NCI-H1105 treated with DMSO at 0.1 percent for 48 hours (cell line): ENCODE results near the gene TRIM54.
A peak's percentile ranks its signal among the peaks of the same experiment; 100 is the strongest.
"Not testable (repeated sequence)": the region's sequence is repeated elsewhere in the genome, so short reads cannot be mapped to it uniquely, and the experiment has no call there.

Experiments used
- DNase-seq: peaks from one replicate; lab custom pipeline; 2025; lab: John Stamatoyannopoulos, UW

TRIM54 gene

DNA sequence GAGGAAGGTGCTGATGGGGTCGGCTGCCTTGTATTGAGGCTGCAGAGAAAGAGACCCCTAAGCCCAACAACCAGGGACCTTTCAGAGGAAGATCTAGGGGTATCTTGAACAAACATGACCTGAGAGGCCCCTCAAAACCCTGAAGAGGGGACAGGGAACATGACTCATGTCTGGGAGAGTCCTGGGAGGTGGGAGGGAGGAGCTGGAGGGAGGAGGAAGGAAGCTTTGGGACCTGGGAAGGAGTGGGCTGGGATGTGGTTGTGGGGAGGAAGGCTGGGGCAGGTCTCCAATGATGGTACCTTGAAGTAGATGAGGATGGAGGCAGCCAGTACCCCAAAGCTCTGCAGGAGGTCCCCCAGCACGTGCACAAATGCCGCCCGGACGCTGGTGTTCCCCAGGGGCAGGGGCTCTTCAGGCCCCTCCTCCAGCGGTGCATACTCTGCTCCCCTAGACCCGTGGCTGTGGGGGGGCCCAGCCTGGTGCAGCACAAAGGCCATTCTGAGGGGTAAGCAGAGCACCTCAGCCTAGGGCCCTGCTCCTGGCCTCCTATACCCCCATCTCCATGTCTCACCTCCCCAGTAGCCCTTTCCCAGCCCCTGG is 25.3 kb upstream of the TRIM54 start:
- DNase-seq, result no peak

DNA sequence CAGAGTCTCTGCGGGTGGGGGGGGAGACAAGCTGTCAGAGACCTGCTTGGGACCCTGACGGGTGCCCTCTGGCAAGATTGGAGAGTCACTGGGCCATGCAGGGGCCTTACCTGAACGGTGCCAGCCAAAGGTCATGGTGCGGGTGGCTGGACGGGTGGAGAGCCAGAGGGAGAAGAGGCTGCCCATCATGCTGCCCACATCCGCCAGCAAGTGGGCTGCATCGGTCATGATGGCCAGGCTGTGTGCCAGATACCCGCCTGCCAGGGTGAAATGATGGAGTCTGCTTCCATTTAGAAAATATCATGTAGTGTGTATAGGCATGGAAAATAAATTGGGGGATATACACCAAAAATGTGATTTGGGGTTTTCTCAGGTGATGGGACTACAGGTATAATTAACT is 24.2 kb upstream of the TRIM54 start:
- DNase-seq, result no peak

DNA sequence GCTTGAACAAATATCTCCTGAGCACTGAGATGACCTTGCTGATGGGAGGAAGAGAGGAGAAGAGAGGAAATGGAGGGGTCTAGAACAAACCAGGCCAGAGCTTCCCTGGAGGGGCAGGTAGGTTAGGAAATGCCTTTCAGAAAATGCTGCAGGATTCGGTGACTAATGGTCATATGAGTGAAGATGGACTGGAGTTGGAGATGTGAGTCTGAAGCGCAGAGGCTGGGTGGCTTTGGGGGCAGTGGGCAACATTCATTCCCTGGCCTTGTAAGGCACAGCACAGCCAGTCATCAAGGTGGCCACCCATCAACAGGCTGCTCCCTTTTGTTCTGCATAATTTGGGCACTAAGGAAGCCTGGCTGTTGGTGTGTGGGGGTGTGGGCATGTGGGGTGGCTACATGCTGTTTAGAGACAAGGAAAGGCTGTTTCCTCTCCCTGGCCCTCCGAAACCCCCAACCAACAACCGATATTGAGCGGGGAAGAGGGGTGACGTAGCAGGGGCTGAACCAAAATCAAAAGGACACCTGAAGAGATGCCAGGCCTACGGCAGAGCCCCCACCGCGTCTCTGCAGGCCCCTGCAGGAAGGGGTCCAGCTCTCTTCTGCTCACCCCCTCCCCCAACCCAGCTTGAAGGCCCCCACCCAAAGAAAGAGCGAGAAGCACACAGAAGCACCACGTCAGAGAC is 20.8 kb upstream of the TRIM54 start:
- no peak for DNase-seq

DNA sequence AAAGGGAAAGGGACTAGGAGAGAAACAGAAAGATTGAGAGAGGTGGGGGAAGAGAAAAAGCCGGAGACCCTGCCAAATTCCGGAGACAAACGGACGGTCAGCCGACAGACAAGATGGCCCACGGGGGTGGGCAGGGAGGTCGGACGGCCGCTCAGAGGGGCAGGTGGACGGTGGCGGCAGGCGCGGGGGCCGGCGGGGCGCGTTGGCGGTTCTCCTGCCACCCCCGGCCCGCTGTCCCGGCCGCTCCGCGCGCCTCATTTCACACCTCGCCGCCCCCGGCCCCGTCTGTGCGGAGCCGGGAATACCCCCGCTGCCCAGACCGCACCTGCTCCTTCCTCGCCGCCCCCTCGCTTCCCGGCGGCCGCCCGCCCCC is 20.3 kb upstream of the TRIM54 start:
- DNase-seq, result no peak

DNA sequence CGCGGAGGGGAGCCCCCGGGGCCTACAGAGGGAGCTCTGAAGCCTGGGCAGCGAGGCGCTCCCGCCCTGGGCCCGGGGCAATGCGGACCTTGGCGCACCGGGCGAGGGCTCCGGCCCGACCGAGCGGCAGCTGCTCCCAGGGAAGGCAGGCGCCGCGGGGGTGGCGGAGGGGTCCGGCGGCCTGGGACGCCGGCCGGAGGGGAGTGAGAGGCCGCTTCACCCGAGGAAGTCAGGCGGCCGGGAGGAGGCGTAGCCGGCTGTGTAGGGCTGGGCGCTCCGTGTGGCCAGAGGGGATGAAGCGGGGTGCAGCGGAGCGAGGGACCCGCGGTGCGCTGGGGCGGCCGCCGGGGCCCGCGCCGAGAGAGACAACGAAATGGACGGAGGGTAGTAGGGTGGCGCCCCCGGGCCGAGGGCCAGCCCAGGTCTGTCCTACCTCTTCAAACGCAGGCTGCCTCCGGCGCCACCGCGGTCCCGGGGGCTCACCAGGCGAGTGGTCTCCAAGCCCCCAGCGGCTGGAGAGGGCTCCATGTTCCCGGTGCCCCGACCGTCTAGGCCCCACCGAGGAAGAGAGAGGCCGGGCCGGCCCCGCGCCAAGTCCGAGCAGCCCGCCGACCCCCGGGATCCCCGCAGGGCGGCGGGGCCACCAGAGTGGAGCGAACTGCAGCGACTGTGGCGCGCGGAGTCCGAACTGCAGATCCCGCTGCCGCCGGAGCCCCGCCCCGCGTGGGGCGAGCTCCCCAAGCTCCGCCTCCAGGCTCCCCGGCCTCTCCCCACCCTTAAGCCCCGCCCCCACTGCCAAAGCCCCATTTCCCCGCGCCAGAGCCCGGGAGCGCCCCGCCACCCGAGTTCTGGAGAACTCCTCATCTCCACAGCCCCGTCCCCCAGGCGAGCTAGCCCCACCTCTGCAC is 19.6 kb upstream of the TRIM54 start, which contains the start of gene SLC30A3:
Gene SLC30A3 (minus strand): TSS at position 669 of the 908 bp plus-strand sequence. CDS start 141 bp downstream, at position 528.
- DNase-seq, result peak; percentile 55

DNA sequence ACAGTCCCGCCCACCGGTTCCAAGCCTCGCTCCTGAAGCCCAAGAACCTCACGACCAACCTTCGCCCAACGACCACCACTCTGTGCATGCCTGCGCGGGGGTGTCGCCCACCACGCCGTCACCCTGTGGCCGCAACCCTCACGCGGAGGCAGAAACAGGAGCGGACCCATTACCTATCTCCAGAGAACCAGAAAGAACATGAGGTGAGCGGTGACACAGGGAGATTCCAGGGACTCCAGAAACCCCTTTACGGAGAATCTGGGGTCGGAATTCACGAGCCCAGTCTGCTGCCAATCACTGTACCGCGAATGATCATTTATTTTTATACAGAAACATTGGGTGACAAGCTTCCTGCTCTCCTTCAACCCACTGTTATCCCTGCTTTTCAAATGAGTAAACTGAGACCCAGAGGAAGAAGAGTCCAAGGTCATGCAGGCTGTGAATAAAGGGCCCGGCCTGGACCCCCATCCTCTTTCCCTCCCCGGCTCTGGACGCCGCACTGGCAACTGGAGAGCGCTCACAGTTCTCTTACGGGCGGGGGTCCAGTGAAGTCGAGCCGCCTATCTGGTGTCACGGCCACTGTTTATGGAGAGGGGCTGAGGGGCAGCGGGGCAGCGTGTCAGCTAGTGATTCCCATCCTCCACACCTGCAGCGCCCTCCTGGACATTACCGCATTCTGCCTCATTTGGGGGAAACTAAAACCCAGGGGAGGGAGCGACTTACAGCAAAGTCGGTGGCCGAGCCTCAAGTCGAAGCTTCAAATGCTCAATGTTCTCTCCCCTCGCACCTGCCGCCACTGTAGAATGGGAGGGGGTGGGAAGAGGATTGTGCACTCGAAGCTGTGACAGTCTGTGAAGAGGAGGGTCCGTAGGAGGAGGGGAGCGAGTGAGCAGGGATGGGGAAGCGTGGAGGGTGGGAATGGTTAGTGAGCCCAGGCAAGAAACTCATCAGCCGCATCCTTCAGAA is 18.7 kb upstream of the TRIM54 start:
- peak; percentile 33 for DNase-seq

DNA sequence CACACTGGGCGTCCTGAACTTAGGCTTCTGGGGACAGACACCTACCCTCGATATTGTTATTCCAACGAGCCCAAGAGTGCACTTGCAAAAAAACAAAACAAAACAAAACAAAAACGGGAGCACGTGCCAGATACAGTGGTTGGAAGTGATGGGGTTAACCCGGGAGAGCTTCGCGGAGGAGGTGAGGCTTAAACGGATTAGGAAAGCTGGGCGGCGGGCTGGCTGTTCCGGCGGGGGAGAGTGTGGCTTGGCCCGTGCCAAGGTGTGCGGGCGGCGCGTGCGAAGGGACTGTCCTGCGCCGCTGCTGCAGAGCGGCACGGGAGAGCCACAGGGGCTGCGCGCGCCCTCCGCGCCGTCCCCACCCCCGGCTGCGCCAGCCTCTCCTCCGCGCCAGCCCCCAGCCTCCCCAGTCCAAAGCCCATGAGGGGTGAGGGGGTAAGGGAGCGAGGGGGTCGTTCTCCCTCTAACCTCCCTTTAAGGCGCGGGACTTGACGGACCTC is 17.9 kb upstream of the TRIM54 start:
- DNase-seq, result no peak

DNA sequence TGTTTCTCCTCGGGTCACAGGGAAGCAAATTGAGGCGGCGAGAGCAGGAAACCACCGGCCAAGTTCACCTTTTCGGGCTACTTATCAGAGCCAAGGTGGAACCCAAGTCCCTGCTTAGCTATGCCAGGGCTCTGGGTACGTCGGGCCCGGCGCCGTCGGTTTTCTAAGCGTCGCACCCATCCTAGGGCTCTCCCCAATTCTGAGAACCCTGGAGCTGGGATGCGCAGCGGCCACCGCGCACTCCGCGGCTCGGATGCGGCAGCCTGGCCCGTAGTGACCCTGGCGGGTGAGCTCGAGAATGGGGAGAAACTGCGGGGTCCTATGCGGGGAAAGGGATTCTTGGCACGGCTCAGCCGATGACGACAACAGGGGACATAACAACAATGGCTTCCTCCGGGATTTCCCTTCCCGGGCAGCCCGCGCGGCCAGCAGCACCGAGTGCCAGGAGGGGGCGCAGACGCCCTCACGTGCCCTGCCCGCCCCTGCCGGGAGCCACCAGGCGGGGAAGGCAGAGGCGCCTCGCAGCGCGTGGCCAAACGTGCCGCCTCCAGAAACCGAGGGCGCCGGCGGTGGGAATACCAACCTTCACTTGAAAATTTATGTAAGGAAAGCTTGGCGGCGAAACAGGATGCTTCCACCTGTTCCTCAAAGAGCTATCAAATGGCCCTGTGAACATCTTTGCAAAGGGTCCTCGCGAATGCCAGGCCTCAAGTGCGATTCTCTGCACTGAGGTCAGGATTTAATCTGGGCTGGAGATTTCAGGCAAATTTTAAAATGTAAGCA is 17.3 kb upstream of the TRIM54 start:
- peak; percentile 57 for DNase-seq

DNA sequence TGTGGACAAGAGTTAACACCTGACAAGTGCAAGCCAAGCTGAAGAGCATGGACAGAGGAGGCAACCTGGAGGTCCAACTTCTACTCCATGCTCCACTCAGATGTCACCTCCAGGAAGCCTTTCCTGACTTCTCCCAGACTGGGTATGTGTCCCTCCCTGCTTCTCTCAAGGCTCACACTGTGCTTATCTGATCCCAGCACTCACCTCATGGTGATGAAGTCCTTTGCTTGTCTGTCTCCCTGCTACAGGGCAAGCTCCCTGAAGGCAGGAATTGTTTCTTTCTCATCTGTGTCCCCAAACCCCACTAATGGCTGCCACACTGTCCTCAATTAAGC is 16.7 kb upstream of the TRIM54 start:
- DNase-seq, result no peak

DNA sequence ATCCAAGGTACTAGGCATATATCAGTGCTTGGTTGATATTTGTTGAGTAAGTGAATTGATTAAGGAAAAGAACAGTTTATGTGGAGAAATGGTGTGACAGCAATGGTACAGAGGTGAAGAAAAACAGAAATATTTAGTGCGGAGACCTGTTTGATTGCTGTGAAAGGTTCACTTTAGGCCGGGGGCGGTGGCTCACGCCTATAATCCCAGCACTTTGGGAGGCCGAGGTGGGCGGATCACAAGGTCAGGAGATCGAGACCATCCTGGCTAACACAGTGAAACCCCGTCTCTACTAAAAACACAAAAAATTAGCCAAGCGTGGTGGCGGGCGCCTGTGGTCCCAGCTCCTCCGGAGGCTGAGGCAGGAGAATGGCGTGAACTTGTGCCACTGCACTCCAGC is 13.9 kb upstream of the TRIM54 start:
- DNase-seq, result not testable (repeated sequence)

DNA sequence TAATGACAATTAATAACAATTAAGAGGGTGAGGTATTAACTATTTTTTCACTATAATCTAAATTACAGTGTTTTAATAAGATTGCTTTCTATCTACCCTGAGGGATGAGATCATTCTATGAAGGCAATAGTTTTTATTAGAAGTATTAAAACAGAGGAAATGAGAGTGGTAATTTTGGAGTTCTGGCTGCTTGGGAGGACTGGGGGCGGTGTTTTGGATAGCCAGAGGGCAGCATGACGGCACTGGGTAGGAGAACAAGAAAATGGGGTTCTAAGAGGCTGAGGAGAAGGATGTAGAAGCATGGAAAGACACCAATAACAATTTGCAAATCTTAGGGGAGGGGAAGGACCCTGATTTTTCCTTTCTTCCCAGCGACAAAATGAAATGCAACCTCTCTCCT is 12.1 kb upstream of the TRIM54 start:
- DNase-seq, result no peak

DNA sequence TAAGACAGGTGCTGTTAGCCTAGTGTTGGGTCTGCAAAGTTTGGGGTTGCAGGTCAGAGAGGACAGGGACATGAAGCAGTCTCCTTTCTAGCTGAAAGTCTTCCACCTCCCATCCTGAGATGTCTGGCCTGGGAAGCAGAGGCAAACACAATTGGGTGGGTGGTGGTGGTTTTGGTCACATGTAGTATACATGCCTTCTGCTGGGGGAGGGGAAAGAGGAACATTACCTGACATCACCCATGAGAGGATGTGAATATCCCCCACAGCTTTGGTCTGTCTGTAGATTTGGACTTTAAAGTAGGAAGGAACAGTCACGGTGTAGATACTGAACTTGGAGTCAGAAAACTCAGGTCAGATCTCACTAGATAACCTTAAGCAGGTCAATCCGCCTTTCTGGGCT is 11.6 kb upstream of the TRIM54 start:
- DNase-seq, result no peak

DNA sequence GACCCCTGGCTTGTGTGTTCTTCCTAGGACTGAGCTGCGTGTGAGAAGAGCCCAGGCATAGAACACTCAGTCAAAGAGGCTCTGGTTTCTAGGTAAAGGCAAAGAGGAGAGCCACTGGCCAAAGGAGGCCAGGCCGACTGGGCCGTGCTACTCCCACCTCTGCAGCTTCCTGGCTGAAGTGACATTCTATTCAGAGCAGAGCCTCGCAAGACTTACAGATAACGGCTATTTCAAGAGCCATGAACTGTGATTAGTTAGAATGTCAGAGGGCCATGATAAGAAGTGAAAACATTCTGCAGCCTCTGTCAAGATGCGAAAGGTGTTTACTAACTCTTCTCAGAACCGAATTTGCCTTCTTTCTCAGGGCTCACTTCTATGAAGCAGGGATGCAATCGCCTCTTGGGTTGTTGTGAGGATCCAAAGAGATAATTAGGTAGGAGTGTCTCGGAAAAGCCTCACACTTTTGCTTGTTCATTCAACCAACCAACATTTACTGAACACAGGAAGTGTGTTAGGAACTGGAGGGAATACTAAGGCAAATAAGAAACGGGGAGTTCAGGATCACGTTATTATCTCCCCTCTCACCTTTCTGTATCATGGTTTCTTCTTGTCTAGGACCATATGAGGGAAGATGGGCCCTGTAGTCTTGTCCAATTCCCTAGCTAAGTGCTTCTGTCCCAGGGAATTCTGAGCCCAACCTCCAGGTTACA is 10.4 kb upstream of the TRIM54 start:
- no peak for DNase-seq

DNA sequence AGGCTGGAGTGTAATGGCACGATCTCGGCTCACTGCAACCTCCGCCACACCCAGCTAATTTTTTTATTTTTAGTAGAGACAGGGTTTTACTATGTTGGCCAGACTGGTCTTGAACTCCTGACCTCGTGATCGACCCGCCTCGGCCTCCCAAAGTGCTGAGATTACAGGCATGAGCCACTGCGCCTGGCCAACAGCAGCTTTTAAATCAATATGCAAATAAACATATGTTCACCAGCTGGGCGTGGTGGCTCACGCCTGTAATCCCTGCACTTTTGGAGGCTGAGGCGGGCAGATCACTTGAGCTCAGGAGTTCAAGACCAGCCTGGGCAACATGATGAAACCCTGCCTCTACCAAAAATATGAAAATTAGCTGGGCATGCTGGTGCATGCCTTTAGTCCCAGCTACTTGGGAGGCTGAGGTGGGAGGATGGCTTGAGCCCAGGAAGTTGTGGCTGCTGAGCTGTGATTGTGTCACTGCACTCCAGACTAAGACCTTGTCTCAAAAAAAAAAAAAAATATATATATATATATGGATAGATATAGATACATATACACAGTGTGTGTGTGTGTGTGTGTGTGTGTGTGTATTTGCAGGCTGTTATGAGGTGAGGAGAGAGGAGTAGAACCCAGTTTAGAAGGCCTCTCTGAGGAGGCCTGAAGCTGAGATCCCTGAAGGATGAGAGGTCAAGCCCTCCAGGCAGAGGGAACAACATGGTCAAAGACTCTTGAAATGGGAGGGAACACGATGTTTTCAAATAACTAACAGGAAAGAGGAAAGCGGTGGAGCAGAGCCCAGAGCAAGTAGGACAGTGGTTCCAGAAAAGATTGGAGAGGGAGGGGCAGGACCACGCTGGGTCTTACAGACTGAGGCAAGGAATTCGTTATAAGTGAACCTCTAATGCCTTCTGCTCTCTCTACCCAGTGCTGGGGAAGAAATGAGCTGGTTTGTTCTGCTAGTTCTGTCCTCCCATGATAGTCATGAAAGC is 9.4 kb upstream of the TRIM54 start:
- DNase-seq, result not testable (repeated sequence)

DNA sequence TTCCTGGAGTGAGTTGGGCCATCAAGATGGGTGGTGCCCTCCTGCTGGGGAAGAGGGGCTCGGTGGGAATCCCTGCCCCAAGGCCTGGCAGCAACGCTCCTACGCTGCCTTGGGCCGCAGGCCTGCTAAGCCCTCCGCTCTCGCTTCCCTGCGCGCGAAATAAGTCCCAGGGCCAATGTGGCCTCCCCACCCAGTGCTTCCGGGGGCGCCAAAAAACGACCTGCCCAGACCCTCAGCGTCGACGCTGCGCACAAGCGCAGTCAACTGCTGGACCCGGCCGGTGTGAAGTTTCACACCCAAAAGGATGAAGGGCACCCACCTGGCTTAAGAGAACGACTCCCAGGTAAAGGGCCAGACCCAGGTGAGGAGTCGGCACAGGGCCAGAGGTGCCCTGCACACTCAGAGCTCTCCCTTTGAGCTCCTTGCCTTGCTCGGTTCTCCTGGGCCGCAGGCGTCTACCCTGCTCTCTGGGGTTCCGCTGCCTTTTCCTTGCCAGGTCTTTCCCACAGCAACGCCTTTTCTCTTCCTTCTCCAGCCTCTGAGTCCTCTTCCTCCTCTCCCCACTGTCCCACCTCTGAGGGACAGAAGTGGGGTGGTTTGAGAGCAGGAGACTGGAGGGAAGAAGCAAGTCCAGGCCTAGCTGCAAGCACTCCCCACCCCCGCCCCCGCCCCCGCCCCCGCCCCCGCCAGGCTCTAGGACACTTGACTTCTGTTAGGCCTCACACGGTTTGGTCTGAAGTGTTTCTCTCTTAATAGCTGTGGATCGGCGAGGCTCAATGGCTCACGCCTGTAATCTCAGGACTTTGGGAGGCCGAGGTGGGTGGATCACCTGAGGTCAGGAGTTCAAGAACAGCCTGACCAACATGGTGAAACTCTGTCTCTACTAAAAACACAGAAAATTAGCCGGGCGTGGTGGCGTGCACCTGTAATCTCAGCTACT is 6.7 kb upstream of the TRIM54 start, which contains the start of gene DNAJC5G:
Gene DNAJC5G (plus strand): TSS at position 223 of the 940 bp plus-strand sequence. CDS start 1,296 bp downstream, outside the sequence.
- no peak for DNase-seq

DNA sequence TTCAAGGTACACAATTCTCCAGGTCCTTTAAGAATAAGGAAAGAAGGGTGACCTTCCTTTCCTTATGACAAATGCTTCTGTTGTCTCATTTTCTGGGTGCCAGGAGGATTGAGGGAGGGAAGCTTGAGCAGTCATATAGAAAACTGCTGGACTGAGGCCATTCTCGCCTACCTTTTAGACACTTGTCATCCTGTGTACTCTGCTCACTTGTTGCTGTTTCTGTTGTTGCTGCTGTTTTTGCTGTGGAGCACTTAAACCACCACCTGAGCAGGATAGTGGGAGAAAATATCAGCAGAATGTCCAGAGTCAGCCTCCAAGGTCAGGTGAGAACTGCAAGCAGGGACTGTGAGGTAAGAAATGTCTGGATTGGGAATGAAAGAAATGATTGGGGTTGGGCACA is 4.2 kb upstream of the TRIM54 start:
- no peak for DNase-seq

DNA sequence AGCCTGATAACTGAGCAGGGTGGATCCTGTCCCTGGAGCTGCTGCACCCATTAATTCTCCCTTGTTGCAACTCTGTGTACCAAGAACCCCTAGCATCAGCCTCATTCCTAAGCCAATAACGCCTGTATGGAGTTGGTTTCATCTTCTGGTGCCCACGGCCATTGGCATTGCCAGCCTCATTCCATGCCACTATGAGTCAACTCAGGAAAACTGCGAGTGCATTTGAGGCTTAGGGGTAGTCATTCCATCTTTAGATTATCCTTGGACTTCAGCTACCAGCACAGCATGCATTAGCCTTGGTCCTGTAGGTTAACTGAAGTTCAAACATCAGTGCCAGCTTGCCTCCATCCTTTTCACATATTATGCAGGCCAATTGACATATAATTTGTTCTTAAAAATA is 1.4 kb upstream of the TRIM54 start:
- no peak for DNase-seq

DNA sequence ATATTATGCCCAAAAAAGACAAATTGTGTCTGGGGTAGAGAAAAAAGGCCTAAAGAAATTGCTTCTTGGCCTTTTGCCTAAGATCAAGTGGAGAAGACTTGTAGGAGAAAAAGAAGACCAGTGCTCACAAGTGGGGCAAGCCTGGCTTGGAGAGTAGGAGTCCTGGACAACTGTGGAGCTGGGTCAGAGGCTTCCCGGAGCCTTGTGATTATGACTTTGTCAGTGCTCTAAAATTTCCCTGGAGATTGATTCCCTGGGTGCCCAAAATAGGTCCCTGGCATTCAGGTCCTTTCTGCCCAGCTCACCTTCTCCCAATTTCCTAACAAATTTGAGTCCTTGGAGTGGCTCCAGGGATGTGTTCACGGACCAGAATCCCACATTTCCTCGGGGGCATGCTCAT is 787 bp upstream of the TRIM54 start:
- DNase-seq, result no peak
